ENCODE measurements around the gene CCL27. TPM values are rescaled to one million over a fixed set of nuclear protein-coding genes. Genes with fewer than 3 reads are reported as not detected.

Gene CCL27
- total RNA-seq, 4 donors from 2014 or later: not detected

DNA sequence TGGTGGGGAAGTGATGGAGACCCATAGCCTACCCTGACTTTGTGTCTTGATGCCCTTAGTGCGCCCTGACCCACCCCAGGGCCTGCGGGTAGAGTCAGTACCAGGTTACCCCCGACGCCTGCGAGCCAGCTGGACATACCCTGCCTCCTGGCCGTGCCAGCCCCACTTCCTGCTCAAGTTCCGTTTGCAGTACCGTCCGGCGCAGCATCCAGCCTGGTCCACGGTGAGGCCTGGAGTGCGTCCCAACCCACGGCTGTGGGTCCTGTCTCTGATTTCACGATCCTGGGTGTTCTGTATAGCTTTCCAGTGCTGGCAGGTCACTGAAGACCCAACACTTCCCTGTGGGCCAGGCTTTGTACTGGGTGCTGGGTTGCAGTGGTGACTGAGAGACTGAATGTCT lies 4.0 kb downstream of the CCL27 start:
- no peak for DNase-seq (ENCODE audit: low spot score)
- TF ChIP-seq, protein P1, sequence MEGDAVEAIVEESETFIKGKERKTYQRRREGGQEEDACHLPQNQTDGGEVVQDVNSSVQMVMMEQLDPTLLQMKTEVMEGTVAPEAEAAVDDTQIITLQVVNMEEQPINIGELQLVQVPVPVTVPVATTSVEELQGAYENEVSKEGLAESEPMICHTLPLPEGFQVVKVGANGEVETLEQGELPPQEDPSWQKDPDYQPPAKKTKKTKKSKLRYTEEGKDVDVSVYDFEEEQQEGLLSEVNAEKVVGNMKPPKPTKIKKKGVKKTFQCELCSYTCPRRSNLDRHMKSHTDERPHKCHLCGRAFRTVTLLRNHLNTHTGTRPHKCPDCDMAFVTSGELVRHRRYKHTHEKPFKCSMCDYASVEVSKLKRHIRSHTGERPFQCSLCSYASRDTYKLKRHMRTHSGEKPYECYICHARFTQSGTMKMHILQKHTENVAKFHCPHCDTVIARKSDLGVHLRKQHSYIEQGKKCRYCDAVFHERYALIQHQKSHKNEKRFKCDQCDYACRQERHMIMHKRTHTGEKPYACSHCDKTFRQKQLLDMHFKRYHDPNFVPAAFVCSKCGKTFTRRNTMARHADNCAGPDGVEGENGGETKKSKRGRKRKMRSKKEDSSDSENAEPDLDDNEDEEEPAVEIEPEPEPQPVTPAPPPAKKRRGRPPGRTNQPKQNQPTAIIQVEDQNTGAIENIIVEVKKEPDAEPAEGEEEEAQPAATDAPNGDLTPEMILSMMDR (IDR thresholded peaks at IDR 0.05): no peak
- no peak for ATAC-seq (ENCODE audit: low FRiP score)

DNA sequence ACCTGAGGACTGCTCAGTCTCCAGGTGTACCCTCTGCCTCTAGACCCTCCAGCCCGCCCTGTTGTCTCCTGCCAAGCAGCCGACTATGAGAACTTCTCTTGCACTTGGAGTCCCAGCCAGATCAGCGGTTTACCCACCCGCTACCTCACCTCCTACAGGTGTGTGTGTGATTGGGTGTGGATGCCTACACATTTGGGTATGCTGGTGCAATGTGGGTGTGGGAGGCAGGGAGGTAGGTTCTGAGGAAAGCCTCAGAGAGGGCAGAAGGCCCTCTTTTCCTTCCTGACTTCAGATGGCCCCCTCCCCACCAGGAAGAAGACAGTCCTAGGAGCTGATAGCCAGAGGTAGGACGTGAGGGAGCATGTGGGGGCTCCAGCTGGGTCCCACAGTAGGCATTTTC lies 5.5 kb downstream of the CCL27 start:
- ATAC-seq (ENCODE audit: low FRiP score) (no peak), DNase-seq (ENCODE audit: low spot score) (no peak)
- TF ChIP-seq, protein P1 (IDR thresholded peaks at IDR 0.05): no peak

DNA sequence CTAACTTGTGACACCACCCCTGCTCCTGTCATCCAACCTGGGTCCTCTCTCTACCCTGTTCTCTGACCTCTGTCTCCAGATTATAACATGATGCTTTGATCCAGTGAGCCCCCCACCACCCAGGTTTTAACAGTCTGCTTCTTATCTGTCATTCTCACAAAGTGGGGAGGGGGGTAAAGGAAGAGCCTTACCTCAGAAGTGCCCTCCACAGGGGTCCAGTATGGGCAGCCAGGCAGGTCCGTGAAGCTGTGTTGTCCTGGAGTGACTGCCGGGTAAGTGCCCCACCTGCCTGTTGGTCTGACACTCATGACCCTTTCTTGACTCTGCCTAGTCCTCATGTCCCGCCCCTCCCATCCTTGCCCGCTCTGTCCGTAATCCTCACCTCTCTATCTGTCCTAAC lies 7.1 kb downstream of the CCL27 start:
- TF ChIP-seq, protein P1 (IDR thresholded peaks at IDR 0.05): no peak
- DNase-seq (ENCODE audit: low spot score) (no peak), ATAC-seq (ENCODE audit: low FRiP score) (no peak)

DNA sequence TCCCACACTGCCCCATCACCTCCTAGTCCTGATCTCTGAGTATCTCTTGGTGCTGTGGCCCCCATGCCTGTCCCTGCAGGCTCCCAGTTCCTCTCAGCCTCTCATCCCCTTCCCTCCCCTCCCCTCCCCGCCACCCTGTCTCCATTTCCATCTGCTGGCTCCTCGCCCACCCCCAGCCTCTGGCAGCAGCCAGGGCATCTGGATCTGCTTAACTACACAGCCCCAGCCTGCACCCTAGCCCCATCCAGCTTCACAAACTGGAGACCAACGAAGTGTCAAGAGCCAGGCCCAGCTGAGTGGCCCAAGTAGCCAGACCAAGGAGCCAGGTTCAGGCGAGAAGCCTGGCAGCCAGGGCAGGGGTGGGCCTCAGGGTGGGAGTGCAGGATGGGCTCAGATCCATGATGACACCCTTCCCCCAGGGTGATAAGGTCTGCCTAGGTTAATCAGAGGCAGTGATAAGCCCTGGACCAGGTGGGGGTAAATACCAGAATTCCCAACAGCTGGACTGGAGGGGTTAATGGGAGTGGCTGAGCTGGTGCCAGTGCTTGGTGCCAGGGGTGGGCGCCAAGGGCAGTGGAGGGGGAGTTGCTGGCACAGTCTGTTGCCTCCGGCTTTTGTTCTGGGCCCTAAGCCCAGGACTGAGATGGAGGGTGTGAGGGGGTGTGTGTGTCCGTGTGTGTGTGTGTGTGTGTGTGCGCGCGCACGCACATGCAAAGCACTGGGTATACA lies 8.0 kb downstream of the CCL27 start:
- TF ChIP-seq, protein P1 (IDR thresholded peaks at IDR 0.05): no peak
- ATAC-seq (ENCODE audit: low FRiP score) (peak; percentile 48), DNase-seq (ENCODE audit: low spot score) (no peak)

DNA sequence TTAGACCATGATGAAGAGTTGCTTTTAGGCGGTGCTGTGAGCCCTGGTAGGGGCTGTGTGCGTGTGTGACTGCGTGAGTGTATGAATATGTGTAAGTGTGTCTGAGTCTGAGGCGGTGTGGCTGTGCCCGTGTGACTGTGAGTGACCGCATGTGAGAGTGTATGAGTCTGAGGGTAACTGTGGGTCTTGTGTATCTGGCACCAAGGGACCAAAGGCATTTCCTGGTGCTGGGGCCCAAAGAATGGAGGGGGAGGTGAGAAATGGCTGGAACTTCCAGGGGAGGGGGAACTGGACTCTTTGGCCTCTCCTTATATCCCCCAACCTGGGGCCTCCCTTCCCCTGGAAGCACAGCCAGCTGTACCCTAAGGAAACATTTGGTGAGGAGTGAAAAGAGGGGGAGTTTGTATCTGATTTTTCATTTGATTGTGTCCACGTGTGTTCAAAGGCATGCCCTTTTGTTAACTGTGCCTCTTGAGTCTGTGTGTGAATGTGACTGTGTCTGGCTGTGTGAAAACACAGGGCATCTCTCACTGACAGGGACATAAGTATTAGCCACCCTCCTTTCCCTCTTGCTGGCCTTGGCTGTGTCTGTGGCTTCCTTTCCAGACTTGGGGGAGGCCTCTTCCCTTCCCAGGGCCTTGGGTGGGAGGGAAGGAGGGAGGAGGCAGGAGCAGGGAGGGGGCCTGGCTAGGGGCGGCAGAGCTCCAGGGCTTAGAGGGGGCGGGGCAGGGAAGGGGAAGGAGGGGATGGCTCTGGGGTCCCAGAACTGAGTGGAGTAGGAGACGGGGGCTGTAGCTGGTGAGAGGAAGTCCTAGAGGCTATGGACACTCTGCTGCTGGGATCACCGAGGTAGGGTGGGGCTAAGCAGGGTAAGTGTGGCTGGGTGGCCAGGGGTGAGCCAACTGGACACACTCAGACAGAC lies 9.0 kb downstream of the CCL27 start:
- no peak for ATAC-seq (ENCODE audit: low FRiP score)
- TF ChIP-seq, protein P1 (IDR thresholded peaks at IDR 0.05): no peak
- no peak for DNase-seq (ENCODE audit: low spot score)

DNA sequence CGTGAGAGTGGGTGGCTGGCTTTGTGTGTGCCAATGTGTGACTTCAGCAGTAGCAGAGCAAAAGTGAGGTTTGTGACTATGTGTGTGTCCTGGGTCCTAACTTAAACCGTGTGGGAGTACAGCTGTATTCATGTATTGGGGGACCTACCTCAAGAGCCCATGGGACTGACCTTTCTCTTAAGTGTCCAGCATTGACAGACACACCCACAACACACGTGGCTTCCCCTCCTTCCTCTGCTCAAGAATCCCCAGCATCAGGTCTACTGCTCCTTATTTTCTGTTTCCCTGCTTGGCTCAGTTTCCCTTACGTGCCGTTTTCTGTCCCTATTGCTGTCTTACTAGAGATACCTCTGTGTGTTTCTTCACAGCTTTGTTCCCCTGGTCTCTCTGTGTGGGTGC lies 9.9 kb downstream of the CCL27 start:
- TF ChIP-seq, protein P1 (IDR thresholded peaks at IDR 0.05): no peak
- DNase-seq (ENCODE audit: low spot score) (no peak), ATAC-seq (ENCODE audit: low FRiP score) (no peak)
